HCT116 (cell line): Measurements from ENCODE around the gene GALNT17. TPM values are rescaled to one million over a fixed set of nuclear protein-coding genes. Genes with fewer than 3 reads are reported as not detected.

Experiments used
- ATAC-seq: fragments of 200-7000 bp; cut with Tn5 transposase; 2 replicates; pipeline ENCODE4 v1.9.1; 2020; ENCODE audit warnings: mild to moderate bottlenecking, moderate library complexity
- BruUV-seq: library from RNA; stranded (reverse); fragments of 400-500 nt; replicated peaks from 2 replicates; lab custom pipeline; 2021; lab: Mats Ljungman, UMichigan
- CTCF ChIA-PET: fragments of 300-600 bp; sonication (Branson Sonifier 250); formaldehyde crosslinking; loops from one replicate; lab custom pipeline; 2021; ENCODE audit warnings: antibody characterized with exemption; lab: Charles Lee
- POLR2A ChIA-PET: fragments of 300-600, 350-600 bp; sonication (Branson Sonifier 250); formaldehyde crosslinking; loops from one replicate; lab custom pipeline; 2021; ENCODE audit warnings: antibody characterized with exemption; lab: Charles Lee
- RAD21 ChIA-PET, 2 experiments: fragments of 300-600 bp; sonication (Branson Sonifier 250); formaldehyde crosslinking; loops; one replicate each; lab custom pipeline; 2023; ENCODE audit warnings: low total read pairs in 2 of 2; ENCODE audit not compliant: uncharacterized antibody in 2 of 2, unreplicated experiment in 2 of 2, low non-redundant PET in 1 of 2; lab: Charles Lee
- DNase-seq: peaks from one replicate; pipeline ENCODE4 v3.0.0-alpha.2; 2010; ENCODE audit warnings: low read depth, low spot score
- H2AFZ ChIP-seq: fragments of 200-600 bp; shearing (Covaris generic), sonication (generic); 2 replicates; pipeline ENCODE4 v1.6.1; 2017; ENCODE audit warnings: low read depth, mixed run types, mixed read lengths, antibody characterized with exemption, low read length; ENCODE audit not compliant: poor library complexity, severe bottlenecking
- H3K27ac ChIP-seq: 2 replicates; pipeline ENCODE4 v1.5.1; 2012; ENCODE audit warnings: low read depth, low read length
- H3K27me3 ChIP-seq: fragments of 200-600 bp; sonication (generic); 2 replicates; pipeline ENCODE4 v1.6.1; 2016; ENCODE audit warnings: mixed run types, low read length, mixed read lengths; ENCODE audit not compliant: insufficient read depth
- H3K36me3 ChIP-seq, 2 experiments: fragments of 200-500 bp in 1 of 2; fragments of 200-600 bp in 1 of 2; sonication (Bioruptor generic) in 1 of 2; sonication (generic) in 1 of 2; 2 replicates each; pipeline versions ENCODE4 v1.5.1 to v1.6.1; 2014 to 2016; ENCODE audit warnings: low read length in 2 of 2, inconsistent platforms in 1 of 2, mixed read lengths in 1 of 2, mixed run types in 1 of 2; ENCODE audit not compliant: insufficient read depth in 2 of 2, control insufficient read depth in 1 of 2
- H3K4me1 ChIP-seq, 2 experiments: fragments of 200-600 bp in 1 of 2; sonication (generic) in 1 of 2; 2 replicates each; pipeline versions ENCODE4 v1.5.1 to v1.6.1; 2012 to 2017; ENCODE audit warnings: low read length in 2 of 2, inconsistent platforms in 1 of 2, mild to moderate bottlenecking in 1 of 2, mixed read lengths in 1 of 2, mixed run types in 1 of 2, moderate library complexity in 1 of 2; ENCODE audit not compliant: insufficient read depth in 2 of 2, control insufficient read depth in 1 of 2
- H3K4me2 ChIP-seq: fragments of 200-600 bp; sonication (generic); 2 replicates; pipeline ENCODE4 v1.6.1; 2017; ENCODE audit warnings: mixed run types, low read length, mixed read lengths
- H3K4me3 ChIP-seq, 2 experiments: fragments of 200-600 bp in 1 of 2; sonication (generic) in 1 of 2; replicated peaks in 1 of 2; 2 replicates each; pipeline ENCODE4 v1.5.1; 2011 to 2016; ENCODE audit warnings: low read length in 2 of 2, control low read depth in 1 of 2, low read depth in 1 of 2, mild to moderate bottlenecking in 1 of 2, mixed read lengths in 1 of 2, mixed run types in 1 of 2
- H3K79me2 ChIP-seq: fragments of 200-600 bp; sonication (generic); 2 replicates; pipeline ENCODE4 v1.6.1; 2017; ENCODE audit warnings: mild to moderate bottlenecking, mixed run types, low read length, moderate library complexity, mixed read lengths; ENCODE audit not compliant: insufficient read depth
- H3K9ac ChIP-seq: fragments of 200-600 bp; sonication (generic); 2 replicates; pipeline ENCODE4 v1.6.1; 2016; ENCODE audit warnings: low read length, mixed read lengths
- H3K9me2 ChIP-seq: fragments of 200-600 bp; sonication (generic), shearing (Covaris generic); 2 replicates; pipeline ENCODE4 v1.6.1; 2017; ENCODE audit warnings: mixed run types, mild to moderate bottlenecking, moderate library complexity; ENCODE audit not compliant: insufficient read depth
- H3K9me3 ChIP-seq, 2 experiments: fragments of 200-500 bp in 1 of 2; fragments of 200-600 bp in 1 of 2; sonication (Bioruptor generic) in 1 of 2; sonication (generic) in 1 of 2; 2 replicates each; pipeline ENCODE4 v1.6.1; 2014 to 2017; ENCODE audit warnings: low read length in 2 of 2, mixed read lengths in 2 of 2, inconsistent platforms in 1 of 2, low read depth in 1 of 2, mild to moderate bottlenecking in 1 of 2, mixed run types in 1 of 2, moderate library complexity in 1 of 2; ENCODE audit not compliant: control insufficient read depth in 1 of 2, insufficient read depth in 1 of 2
- H4K20me1 ChIP-seq: fragments of 200-600 bp; sonication (generic), shearing (Covaris generic); 2 replicates; pipeline ENCODE4 v1.6.1; 2017; ENCODE audit warnings: mixed run types, mild to moderate bottlenecking, moderate library complexity; ENCODE audit not compliant: insufficient read depth
- CEBPB ChIP-seq: IDR thresholded peaks from 2 replicates; pipeline ENCODE4 v1.6.1; 2012; ENCODE audit warnings: low read depth
- ELF1 ChIP-seq: IDR thresholded peaks from 2 replicates; pipeline ENCODE4 v1.6.1; 2012; ENCODE audit warnings: low read depth, borderline replicate concordance
- EZH2 ChIP-seq: fragments of 200-600 bp; sonication (generic); IDR thresholded peaks from 2 replicates; pipeline ENCODE4 v1.6.1; 2017; ENCODE audit warnings: antibody characterized with exemption, mixed run types
- EZH2phosphoT487 ChIP-seq: fragments of 200-600 bp; IDR thresholded peaks from 2 replicates; pipeline ENCODE4 v1.6.1; 2018; ENCODE audit warnings: antibody characterized with exemption, borderline replicate concordance
- FOSL1 ChIP-seq: IDR thresholded peaks from 2 replicates; pipeline ENCODE4 v1.6.1; 2012; ENCODE audit warnings: low read depth
- POLR2A ChIP-seq: IDR thresholded peaks from 2 replicates; pipeline ENCODE4 v1.7.0; 2011; ENCODE audit warnings: borderline replicate concordance; ENCODE audit not compliant: insufficient read depth, insufficient read length; ENCODE audit errors: extremely low read depth
- POLR2AphosphoS5 ChIP-seq: IDR thresholded peaks from 2 replicates; pipeline ENCODE4 v1.6.1; 2011; ENCODE audit warnings: mild to moderate bottlenecking, low read depth, low read length, moderate library complexity
- RAD21 ChIP-seq: IDR thresholded peaks from 2 replicates; pipeline ENCODE4 v1.6.1; 2012; ENCODE audit warnings: low read depth, mild to moderate bottlenecking
- SIN3A ChIP-seq: IDR thresholded peaks from 2 replicates; pipeline ENCODE4 v1.6.1; 2012; ENCODE audit warnings: low read depth
- SP1 ChIP-seq: IDR thresholded peaks from 2 replicates; pipeline ENCODE4 v1.6.1; 2012; ENCODE audit warnings: low read depth
- ZFX ChIP-seq: fragments of 450-650 bp; IDR thresholded peaks from 2 replicates; pipeline ENCODE4 v1.6.1; 2017
- ZNF274 ChIP-seq: fragments of 200-500 bp; sonication (Bioruptor generic); IDR thresholded peaks from 2 replicates; pipeline ENCODE4 v1.6.1; 2014; ENCODE audit warnings: mild to moderate bottlenecking, low read depth, low read length, inconsistent platforms
- intact Hi-C: fragments of 100-400 bp; cut with micrococcal nuclease; formaldehyde crosslinking; loops from 2 replicates; pipeline ENCODE4 v1.10.0; 2022
- total RNA-seq: library from RNA; stranded (reverse); gene quantifications from one replicate; pipeline ENCODE4 v1.2.1, GENCODE V29; 2021; ENCODE audit not compliant: unreplicated experiment
- TF ChIP-seq, protein P1 (sequence below): IDR thresholded peaks from 2 replicates; pipeline ENCODE4 v1.6.1; 2012; ENCODE audit warnings: low read depth
- TF ChIP-seq, protein P2 (sequence below): IDR thresholded peaks from 2 replicates; pipeline ENCODE4 v1.6.1; 2012
- TF ChIP-seq, protein P3 (sequence below): IDR thresholded peaks from 2 replicates; pipeline ENCODE4 v1.6.1; 2011; ENCODE audit warnings: mild to moderate bottlenecking, low read length, moderate library complexity; ENCODE audit not compliant: insufficient replicate concordance; ENCODE audit errors: extremely low read depth

GALNT17 gene
- total RNA-seq, 1 experiment from 2014 or later = not detected

DNA sequence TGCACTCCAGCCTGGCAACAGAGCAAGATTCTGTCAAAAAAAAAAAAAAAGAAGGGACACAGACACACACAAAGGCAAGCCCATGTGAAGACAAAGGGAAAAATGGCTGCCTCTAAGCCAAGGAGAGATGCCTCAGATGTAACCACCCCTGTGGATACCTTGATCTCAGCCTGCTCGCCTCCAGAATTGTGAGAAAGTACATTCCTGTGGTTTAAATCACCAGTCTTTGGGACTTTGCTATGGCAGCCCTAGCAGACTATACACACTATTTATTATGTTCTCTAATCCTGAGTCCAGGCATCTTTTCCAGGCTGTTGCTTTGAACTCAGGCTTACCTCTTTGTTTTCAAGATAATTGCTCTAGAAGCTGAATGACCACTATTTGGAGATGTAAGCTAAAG, 494.3 kb downstream of the GALNT17 start:
- Histone ChIP-seq H3K36me3 (no peaks in the 10 kb centered on the region), H2AFZ (no peak overlapping the region), H3K4me3 (no peak overlapping the region), H4K20me1 (no peaks in the 10 kb centered on the region), H3K4me2 (no peak overlapping the region), H3K27ac (no peak overlapping the region), H3K9me2 (no peaks in the 10 kb centered on the region), H3K4me1 (no peaks in the 10 kb centered on the region), H3K9me3 (peaks cover 0 to 34% of the 10 kb centered on the region in 2 experiments; a peak in 2 of 4 replicates), H3K27me3 (no peaks in the 10 kb centered on the region), H3K79me2 (no peaks in the 10 kb centered on the region), H3K9ac (no peak overlapping the region)
- intact Hi-C loops = no loop called here
- ChIA-PET CTCF (no interaction called here), POLR2A (no interaction called here), RAD21 (no interaction called here)
- ATAC-seq (no peak), DNase-seq (no peak)
- BruUV-seq = no TSS peak
- no peak for TF ChIP-seq ELF1

DNA sequence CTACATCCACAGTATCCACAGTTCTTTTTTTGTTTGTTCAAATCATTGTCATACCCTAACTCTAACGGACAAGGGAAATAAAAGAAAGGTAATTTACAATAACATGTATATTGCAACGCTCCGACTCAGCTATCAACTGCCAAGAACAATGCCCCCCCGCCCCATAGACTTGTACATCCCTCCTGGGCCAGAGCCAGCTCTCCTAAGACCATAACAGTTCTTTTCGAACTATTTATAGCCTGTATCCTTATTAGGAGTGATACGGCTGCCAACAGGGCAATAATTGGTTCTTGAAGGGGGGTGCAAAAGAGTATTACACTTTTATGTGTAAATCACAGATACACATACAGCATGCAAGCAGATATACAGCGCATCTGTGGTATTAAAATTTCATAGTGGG, 495.7 kb downstream of the GALNT17 start:
- Histone ChIP-seq H3K9me2 (no peaks in the 10 kb centered on the region), H3K4me1 (no peaks in the 10 kb centered on the region), H3K9ac (no peak overlapping the region), H4K20me1 (no peaks in the 10 kb centered on the region), H3K27ac (no peak overlapping the region), H2AFZ (no peak overlapping the region), H3K4me2 (no peak overlapping the region), H3K27me3 (no peaks in the 10 kb centered on the region), H3K4me3 (no peak overlapping the region), H3K36me3 (no peaks in the 10 kb centered on the region), H3K79me2 (no peaks in the 10 kb centered on the region), H3K9me3 (peaks cover 0 to 32% of the 10 kb centered on the region in 2 experiments; a peak in 2 of 4 replicates)
- TF ChIP-seq ZNF274 (no peak), SIN3A (no peak), EZH2 (no peak), POLR2A (no peak), FOSL1 (no peak), POLR2AphosphoS5 (no peak), RAD21 (no peak), SP1 (no peak), ZFX (no peak), CEBPB (no peak), EZH2phosphoT487 (no peak)
- TF ChIP-seq, protein P1, sequence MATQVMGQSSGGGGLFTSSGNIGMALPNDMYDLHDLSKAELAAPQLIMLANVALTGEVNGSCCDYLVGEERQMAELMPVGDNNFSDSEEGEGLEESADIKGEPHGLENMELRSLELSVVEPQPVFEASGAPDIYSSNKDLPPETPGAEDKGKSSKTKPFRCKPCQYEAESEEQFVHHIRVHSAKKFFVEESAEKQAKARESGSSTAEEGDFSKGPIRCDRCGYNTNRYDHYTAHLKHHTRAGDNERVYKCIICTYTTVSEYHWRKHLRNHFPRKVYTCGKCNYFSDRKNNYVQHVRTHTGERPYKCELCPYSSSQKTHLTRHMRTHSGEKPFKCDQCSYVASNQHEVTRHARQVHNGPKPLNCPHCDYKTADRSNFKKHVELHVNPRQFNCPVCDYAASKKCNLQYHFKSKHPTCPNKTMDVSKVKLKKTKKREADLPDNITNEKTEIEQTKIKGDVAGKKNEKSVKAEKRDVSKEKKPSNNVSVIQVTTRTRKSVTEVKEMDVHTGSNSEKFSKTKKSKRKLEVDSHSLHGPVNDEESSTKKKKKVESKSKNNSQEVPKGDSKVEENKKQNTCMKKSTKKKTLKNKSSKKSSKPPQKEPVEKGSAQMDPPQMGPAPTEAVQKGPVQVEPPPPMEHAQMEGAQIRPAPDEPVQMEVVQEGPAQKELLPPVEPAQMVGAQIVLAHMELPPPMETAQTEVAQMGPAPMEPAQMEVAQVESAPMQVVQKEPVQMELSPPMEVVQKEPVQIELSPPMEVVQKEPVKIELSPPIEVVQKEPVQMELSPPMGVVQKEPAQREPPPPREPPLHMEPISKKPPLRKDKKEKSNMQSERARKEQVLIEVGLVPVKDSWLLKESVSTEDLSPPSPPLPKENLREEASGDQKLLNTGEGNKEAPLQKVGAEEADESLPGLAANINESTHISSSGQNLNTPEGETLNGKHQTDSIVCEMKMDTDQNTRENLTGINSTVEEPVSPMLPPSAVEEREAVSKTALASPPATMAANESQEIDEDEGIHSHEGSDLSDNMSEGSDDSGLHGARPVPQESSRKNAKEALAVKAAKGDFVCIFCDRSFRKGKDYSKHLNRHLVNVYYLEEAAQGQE = no peak
- TF ChIP-seq, protein P2, sequence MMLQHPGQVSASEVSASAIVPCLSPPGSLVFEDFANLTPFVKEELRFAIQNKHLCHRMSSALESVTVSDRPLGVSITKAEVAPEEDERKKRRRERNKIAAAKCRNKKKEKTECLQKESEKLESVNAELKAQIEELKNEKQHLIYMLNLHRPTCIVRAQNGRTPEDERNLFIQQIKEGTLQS = no peak
- TF ChIP-seq, protein P3, sequence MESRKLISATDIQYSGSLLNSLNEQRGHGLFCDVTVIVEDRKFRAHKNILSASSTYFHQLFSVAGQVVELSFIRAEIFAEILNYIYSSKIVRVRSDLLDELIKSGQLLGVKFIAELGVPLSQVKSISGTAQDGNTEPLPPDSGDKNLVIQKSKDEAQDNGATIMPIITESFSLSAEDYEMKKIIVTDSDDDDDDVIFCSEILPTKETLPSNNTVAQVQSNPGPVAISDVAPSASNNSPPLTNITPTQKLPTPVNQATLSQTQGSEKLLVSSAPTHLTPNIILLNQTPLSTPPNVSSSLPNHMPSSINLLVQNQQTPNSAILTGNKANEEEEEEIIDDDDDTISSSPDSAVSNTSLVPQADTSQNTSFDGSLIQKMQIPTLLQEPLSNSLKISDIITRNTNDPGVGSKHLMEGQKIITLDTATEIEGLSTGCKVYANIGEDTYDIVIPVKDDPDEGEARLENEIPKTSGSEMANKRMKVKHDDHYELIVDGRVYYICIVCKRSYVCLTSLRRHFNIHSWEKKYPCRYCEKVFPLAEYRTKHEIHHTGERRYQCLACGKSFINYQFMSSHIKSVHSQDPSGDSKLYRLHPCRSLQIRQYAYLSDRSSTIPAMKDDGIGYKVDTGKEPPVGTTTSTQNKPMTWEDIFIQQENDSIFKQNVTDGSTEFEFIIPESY = no peak
- ChIA-PET CTCF (no interaction called here), POLR2A (no interaction called here), RAD21 (no interaction called here)
- no TSS peak for BruUV-seq
- DNase-seq = no peak
- intact Hi-C loops = no loop called here
- ATAC-seq = no peak
